MCF 10A (cell line): ENCODE data around the gene AMER2. TPM values are rescaled to one million over a fixed set of nuclear protein-coding genes. Genes with fewer than 3 reads are reported as not detected.

Experiments
- BruUV-seq: library from RNA; stranded (reverse); fragments of 400-500 nt; replicated peaks from 2 replicates; lab custom pipeline; 2021; lab: Mats Ljungman, UMichigan
- CTCF ChIA-PET: fragments of 300-600 bp; sonication (Branson Sonifier 250); formaldehyde crosslinking; extraction: SDS; loops from one replicate; lab custom pipeline; 2021; ENCODE audit warnings: antibody characterized with exemption, inconsistent platforms; lab: Yijun Ruan, JAX
- POLR2A ChIA-PET: fragments of 300-600, 350-650 bp; sonication (Branson Sonifier 250); formaldehyde crosslinking; extraction: SDS; loops from one replicate; lab custom pipeline; 2020; ENCODE audit warnings: antibody characterized with exemption, inconsistent platforms; lab: Yijun Ruan, JAX
- DNase-seq: peaks from one replicate; pipeline ENCODE4 v3.0.0-alpha.2; 2018; ENCODE audit not compliant: unreplicated experiment
- H3K27ac Mint-ChIP-seq: one replicate; pipeline ENCODE4 v1.8.0; 2022; ENCODE audit warnings: mild to moderate bottlenecking, low read depth, mixed read lengths; ENCODE audit not compliant: unreplicated experiment
- H3K27me3 Mint-ChIP-seq: one replicate; pipeline ENCODE4 v1.8.0; 2022; ENCODE audit warnings: mixed read lengths; ENCODE audit not compliant: insufficient read depth, unreplicated experiment
- H3K36me3 Mint-ChIP-seq: one replicate; pipeline ENCODE4 v1.8.0; 2022; ENCODE audit warnings: mild to moderate bottlenecking, moderate library complexity, mixed read lengths; ENCODE audit not compliant: insufficient read depth, unreplicated experiment
- H3K4me1 Mint-ChIP-seq: one replicate; pipeline ENCODE4 v1.8.0; 2022; ENCODE audit warnings: mixed read lengths; ENCODE audit not compliant: insufficient read depth, unreplicated experiment
- H3K4me3 Mint-ChIP-seq: one replicate; pipeline ENCODE4 v1.8.0; 2022; ENCODE audit warnings: mild to moderate bottlenecking, moderate library complexity, mixed read lengths; ENCODE audit not compliant: unreplicated experiment
- H3K9me3 Mint-ChIP-seq: one replicate; pipeline ENCODE4 v1.8.0; 2022; ENCODE audit warnings: mixed read lengths; ENCODE audit not compliant: unreplicated experiment
- intact Hi-C: fragments of 100-400 bp; cut with micrococcal nuclease; formaldehyde crosslinking; loops from 2 replicates; pipeline ENCODE4 v1.14.1; 2022
- total RNA-seq: library from RNA; stranded (reverse); gene quantifications from 2 replicates; pipeline ENCODE4 v1.2.3, GENCODE V29; 2022
- TF ChIP-seq, protein P1 (sequence below): fragments of 200-600 bp; IDR thresholded peaks from one replicate; pipeline ENCODE4 v1.8.0; 2022; ENCODE audit warnings: antibody characterized with exemption, mild to moderate bottlenecking; ENCODE audit not compliant: unreplicated experiment

The AMER2 gene
- total RNA-seq, 1 experiment from 2014 or later: not detected

DNA sequence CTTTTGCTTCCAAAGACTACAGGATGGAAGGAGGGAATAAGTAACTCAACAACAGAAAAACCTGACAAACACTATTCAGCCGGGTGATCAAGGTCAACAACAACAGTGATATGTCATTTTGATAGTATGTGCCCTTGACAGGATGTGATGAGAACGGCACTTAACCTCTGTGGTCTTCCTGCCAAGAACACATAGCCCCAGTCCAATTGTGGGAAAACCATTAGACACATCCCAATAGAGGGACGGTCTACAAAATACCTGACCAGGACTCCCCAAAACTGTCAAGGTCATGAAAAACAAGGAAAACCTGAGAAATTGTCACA, 43.1 kb upstream of the AMER2 start:
- no peaks in the 10 kb centered on the region for H3K4me1 Mint-ChIP-seq
- ChIA-PET POLR2A (no interaction called here), CTCF (no interaction called here)
- TF ChIP-seq, protein P1, sequence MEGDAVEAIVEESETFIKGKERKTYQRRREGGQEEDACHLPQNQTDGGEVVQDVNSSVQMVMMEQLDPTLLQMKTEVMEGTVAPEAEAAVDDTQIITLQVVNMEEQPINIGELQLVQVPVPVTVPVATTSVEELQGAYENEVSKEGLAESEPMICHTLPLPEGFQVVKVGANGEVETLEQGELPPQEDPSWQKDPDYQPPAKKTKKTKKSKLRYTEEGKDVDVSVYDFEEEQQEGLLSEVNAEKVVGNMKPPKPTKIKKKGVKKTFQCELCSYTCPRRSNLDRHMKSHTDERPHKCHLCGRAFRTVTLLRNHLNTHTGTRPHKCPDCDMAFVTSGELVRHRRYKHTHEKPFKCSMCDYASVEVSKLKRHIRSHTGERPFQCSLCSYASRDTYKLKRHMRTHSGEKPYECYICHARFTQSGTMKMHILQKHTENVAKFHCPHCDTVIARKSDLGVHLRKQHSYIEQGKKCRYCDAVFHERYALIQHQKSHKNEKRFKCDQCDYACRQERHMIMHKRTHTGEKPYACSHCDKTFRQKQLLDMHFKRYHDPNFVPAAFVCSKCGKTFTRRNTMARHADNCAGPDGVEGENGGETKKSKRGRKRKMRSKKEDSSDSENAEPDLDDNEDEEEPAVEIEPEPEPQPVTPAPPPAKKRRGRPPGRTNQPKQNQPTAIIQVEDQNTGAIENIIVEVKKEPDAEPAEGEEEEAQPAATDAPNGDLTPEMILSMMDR: no peak
- H3K36me3 Mint-ChIP-seq: no peaks in the 10 kb centered on the region
- DNase-seq: no peak
- intact Hi-C loops: no loop called here
- H3K27ac Mint-ChIP-seq: no peak overlapping the region
- no peak overlapping the region for H3K4me3 Mint-ChIP-seq
- H3K9me3 Mint-ChIP-seq: no peaks in the 10 kb centered on the region
- H3K27me3 Mint-ChIP-seq: no peaks in the 10 kb centered on the region
- BruUV-seq: no TSS peak

DNA sequence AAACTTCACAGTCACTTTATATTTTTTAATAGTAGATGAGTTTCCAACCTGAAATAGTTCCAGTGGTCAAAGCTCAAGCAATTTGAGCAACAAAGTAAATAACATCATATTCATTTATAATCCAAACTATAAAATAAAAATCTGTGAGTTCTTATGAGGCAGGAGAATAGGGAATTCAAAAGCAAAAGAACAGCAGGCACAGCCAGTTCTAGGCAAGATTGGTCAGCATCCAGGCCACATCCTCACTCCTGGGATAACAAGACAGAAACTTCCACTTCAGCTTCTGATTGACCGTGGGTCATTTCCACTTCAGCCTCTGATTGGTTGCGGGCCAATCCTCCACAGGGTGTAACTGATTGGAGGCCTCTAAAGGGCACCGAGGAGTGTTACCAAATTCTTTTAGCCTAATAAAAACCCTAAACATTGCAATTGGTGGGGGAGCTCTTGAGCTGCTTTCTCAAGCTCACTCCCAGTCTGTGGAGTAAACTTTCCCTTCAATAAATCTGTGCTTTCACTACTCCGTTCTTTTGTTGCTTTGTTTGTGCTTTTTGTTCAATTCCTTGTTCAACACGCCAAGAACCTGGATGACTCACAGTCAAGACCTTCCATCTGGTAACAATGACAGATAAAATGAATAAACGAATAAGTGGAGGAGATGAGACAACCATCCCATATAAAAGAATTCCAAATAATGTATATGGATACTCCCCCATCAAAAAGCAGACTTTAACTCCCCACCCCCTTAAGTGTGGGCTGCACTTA, 42.6 kb upstream of the AMER2 start:
- BruUV-seq: no TSS peak
- H3K27ac Mint-ChIP-seq: no peak overlapping the region
- ChIA-PET POLR2A (no interaction called here), CTCF (interaction anchor here (3.0 kb wide), 1 partner anchor 19 kb away, joined by 11 read pairs; no protein-coding TSS in a partner anchor)
- H3K4me3 Mint-ChIP-seq: no peak overlapping the region
- H3K36me3 Mint-ChIP-seq: no peaks in the 10 kb centered on the region
- peak; percentile 27 for DNase-seq
- no peaks in the 10 kb centered on the region for H3K27me3 Mint-ChIP-seq
- TF ChIP-seq, protein P1: no peak
- H3K4me1 Mint-ChIP-seq: no peaks in the 10 kb centered on the region
- intact Hi-C loops: no loop called here
- H3K9me3 Mint-ChIP-seq: no peaks in the 10 kb centered on the region

DNA sequence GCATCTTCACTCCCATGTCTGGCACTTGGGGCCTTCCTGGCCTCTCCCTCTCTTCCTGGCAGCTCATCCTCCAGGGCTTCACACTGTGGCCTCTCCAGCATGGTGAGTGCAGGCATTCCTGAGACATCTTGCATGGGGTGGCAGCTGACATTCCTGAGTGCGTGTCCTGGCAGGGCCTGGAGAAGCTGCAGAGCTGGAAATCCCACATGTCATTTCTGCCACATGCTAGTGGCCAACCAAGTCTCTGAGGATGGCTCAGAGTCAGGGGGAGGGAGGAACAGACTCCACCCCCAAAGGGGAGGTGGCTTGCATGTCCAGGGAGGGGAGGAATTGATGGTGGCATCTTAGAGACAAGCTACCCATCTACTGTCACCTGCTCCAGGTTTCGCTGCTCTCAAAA, 41.6 kb upstream of the AMER2 start:
- TF ChIP-seq, protein P1: no peak
- ChIA-PET CTCF (interaction anchor here (0.6 to 3.0 kb wide), 6 partner anchors 16 to 162 kb away, joined by 3 to 11 read pairs (median 4); no protein-coding TSS in a partner anchor), POLR2A (no interaction called here)
- H3K9me3 Mint-ChIP-seq: no peaks in the 10 kb centered on the region
- DNase-seq: no peak
- H3K27me3 Mint-ChIP-seq: no peaks in the 10 kb centered on the region
- no TSS peak for BruUV-seq
- intact Hi-C loops: no loop called here
- no peaks in the 10 kb centered on the region for H3K36me3 Mint-ChIP-seq
- H3K4me3 Mint-ChIP-seq: no peak overlapping the region
- H3K27ac Mint-ChIP-seq: no peak overlapping the region
- H3K4me1 Mint-ChIP-seq: no peaks in the 10 kb centered on the region

DNA sequence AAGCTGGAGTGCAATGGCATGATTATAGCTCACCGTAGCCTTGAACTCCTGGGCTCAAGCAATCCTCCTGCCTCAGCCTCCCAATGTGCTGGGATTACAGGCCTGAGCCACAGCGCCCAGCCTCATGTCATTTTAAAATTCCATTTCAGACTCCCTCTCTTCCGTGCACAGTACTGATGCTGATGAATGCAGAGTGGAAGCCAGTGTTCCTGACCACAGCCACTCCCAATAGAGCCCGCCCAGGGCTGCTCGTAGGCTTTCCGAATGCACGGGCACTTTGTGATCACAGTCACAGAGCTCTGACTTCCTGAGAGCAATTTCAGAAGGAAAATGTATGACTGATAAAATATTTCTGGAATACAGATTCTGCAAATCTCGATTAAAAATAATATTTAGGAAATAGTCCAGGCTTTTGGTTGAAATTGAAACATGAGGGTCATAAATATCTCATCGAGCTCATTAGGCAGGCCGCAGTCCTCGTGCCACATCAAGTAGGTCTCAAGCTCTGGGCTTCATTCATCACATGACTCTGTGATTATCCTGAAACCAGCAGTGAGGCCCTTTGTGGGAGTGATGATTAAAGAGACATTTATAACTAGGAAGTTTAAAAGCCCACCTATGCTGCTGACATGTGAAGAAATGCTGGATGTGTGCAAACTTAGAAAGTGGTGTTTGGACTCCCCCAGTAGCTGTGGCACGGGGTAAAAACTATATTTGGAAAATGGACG, 38.9 kb upstream of the AMER2 start:
- no peak overlapping the region for H3K4me3 Mint-ChIP-seq
- intact Hi-C loops: no loop called here
- H3K9me3 Mint-ChIP-seq: no peaks in the 10 kb centered on the region
- CTCF ChIA-PET: no interaction called here
- H3K27ac Mint-ChIP-seq: no peak overlapping the region
- DNase-seq: no peak
- H3K36me3 Mint-ChIP-seq: no peaks in the 10 kb centered on the region
- H3K27me3 Mint-ChIP-seq: peaks cover 17% of the 10 kb centered on the region
- H3K4me1 Mint-ChIP-seq: no peaks in the 10 kb centered on the region
- BruUV-seq: no TSS peak
- TF ChIP-seq, protein P1: no peak
- POLR2A ChIA-PET: no interaction called here
